PC-3 (cell line): ENCODE results near the gene RTTN. TPM values are rescaled to one million over a fixed set of nuclear protein-coding genes. Genes with fewer than 3 reads are reported as not detected.

ENCODE experiments used
- ATAC-seq: fragments of 200-7000 bp; cut with Tn5 transposase; 2 replicates; pipeline ENCODE4 v1.9.1; 2020; ENCODE audit warnings: mild to moderate bottlenecking, moderate library complexity
- BruUV-seq: library from RNA; stranded (reverse); fragments of 400-500 nt; replicated peaks from 2 replicates; lab custom pipeline; 2021; lab: Mats Ljungman, UMichigan
- CTCF ChIA-PET: fragments of 300-600 bp; sonication (Branson Sonifier 250); formaldehyde crosslinking; loops from one replicate; lab custom pipeline; 2022; ENCODE audit warnings: antibody characterized with exemption; lab: Charles Lee
- POLR2A ChIA-PET: fragments of 300-600 bp; sonication (Branson Sonifier 250); formaldehyde crosslinking; loops from one replicate; lab custom pipeline; 2022; ENCODE audit warnings: antibody characterized with exemption; ENCODE audit not compliant: unreplicated experiment; lab: Charles Lee
- DNase-seq: peaks from one replicate; pipeline ENCODE4 v3.0.0-alpha.2; 2015
- H2AFZ ChIP-seq: fragments of 300-600 bp; sonication (generic); 2 replicates; pipeline ENCODE4 v1.6.0; 2016; ENCODE audit warnings: antibody characterized with exemption, low read length
- H3F3A ChIP-seq: fragments of 300-600 bp; sonication (generic); one replicate; pipeline ENCODE4 v1.6.0; 2017; ENCODE audit warnings: antibody characterized with exemption, low read length, control low read depth, mild to moderate bottlenecking; ENCODE audit not compliant: unreplicated experiment
- H3K27ac ChIP-seq: fragments of 300-600 bp; sonication (generic); 2 replicates; pipeline ENCODE4 v1.5.1; 2016; ENCODE audit warnings: mild to moderate bottlenecking, low read length
- H3K27me3 ChIP-seq: fragments of 300-600 bp; sonication (generic); 2 replicates; pipeline ENCODE4 v1.6.1; 2016; ENCODE audit warnings: low read length, mixed read lengths
- H3K36me3 ChIP-seq: fragments of 300-600 bp; sonication (generic); 2 replicates; pipeline ENCODE4 v1.6.1; 2016; ENCODE audit warnings: low read depth, mixed run types, low read length, mixed read lengths
- H3K4me1 ChIP-seq: fragments of 300-600 bp; sonication (generic); 2 replicates; pipeline ENCODE4 v1.5.1; 2016; ENCODE audit warnings: low read length; ENCODE audit not compliant: insufficient read depth
- H3K4me2 ChIP-seq: fragments of 300-600 bp; sonication (generic); 2 replicates; pipeline ENCODE4 v1.6.0; 2016; ENCODE audit warnings: low read length
- H3K4me3 ChIP-seq: fragments of 300-600 bp; sonication (generic); 2 replicates; pipeline ENCODE4 v1.5.1; 2016; ENCODE audit warnings: mild to moderate bottlenecking, low read length, mixed read lengths
- H3K79me2 ChIP-seq: fragments of 300-600 bp; sonication (generic); 2 replicates; pipeline ENCODE4 v1.6.1; 2017; ENCODE audit warnings: low read length, mixed read lengths
- H3K9ac ChIP-seq: fragments of 300-600 bp; sonication (generic); 2 replicates; pipeline ENCODE4 v1.6.0; 2016; ENCODE audit warnings: mild to moderate bottlenecking, low read length
- H3K9me2 ChIP-seq: fragments of 300-600 bp; sonication (generic); replicated peaks from 2 replicates; pipeline ENCODE4 v1.6.1; 2016; ENCODE audit warnings: mixed run types, low read length, mixed read lengths
- H3K9me3 ChIP-seq: fragments of 300-600 bp; sonication (generic); 2 replicates; pipeline ENCODE4 v1.6.1; 2016; ENCODE audit warnings: low read length, mixed read lengths
- H4K20me1 ChIP-seq: fragments of 300-600 bp; sonication (generic); 2 replicates; pipeline ENCODE4 v1.6.1; 2016; ENCODE audit warnings: low read length, mixed read lengths
- CTCF ChIP-seq: fragments of 300-600 bp; sonication (generic); conservative IDR thresholded peaks from 2 replicates; pipeline ENCODE4 v1.5.1; 2017; ENCODE audit warnings: antibody characterized with exemption, low read depth, mild to moderate bottlenecking, low read length
- EZH2 ChIP-seq: fragments of 300-600 bp; sonication (generic); IDR thresholded peaks from one replicate; pipeline ENCODE4 v1.6.1; 2017; ENCODE audit warnings: antibody characterized with exemption, mild to moderate bottlenecking, low read length; ENCODE audit not compliant: unreplicated experiment
- EZH2phosphoT487 ChIP-seq: fragments of 300-600 bp; sonication (generic); IDR thresholded peaks from 2 replicates; pipeline ENCODE4 v1.6.1; 2018; ENCODE audit warnings: mild to moderate bottlenecking, antibody characterized with exemption, low read length, borderline replicate concordance
- intact Hi-C: fragments of 100-400 bp; cut with micrococcal nuclease; formaldehyde crosslinking; loops from 2 replicates; pipeline ENCODE4 v1.9.0; 2023
- total RNA-seq: library from RNA; depleted of rRNA; stranded (reverse); fragments of >200 nt; gene quantifications from 2 replicates; pipeline ENCODE4 v1.2.3, GENCODE V29; 2014

RTTN gene
- total RNA-seq, 1 experiment from 2014 or later: 24.7 TPM

- Histone ChIP-seq H3K9ac (no peak overlapping the region), H3K9me2 (no peaks in the 10 kb centered on the region), H3K4me1 (no peaks in the 10 kb centered on the region), H4K20me1 (no peaks in the 10 kb centered on the region), H3K79me2 (no peaks in the 10 kb centered on the region), H3K4me3 (no peak overlapping the region), H3F3A (no peaks in the 10 kb centered on the region), H2AFZ (no peak overlapping the region), H3K4me2 (no peak overlapping the region), H3K27me3 (no peaks in the 10 kb centered on the region), H3K27ac (no peak overlapping the region), H3K9me3 (no peaks in the 10 kb centered on the region), H3K36me3 (peaks cover 2% of the 10 kb centered on the region; the same call in 1 of the 2 replicates)
- POLR2A ChIA-PET: no interaction called here
- ATAC-seq: no peak
- no peak for DNase-seq
- intact Hi-C loops: no loop called here
- BruUV-seq: no TSS peak
- CTCF ChIA-PET: no interaction called here
- TF ChIP-seq CTCF (no peak), EZH2 (no peak), EZH2phosphoT487 (no peak)
Measured at GRCh38 chr18:69996417-69996816, 209.1 kb downstream of the RTTN start.

DNA sequence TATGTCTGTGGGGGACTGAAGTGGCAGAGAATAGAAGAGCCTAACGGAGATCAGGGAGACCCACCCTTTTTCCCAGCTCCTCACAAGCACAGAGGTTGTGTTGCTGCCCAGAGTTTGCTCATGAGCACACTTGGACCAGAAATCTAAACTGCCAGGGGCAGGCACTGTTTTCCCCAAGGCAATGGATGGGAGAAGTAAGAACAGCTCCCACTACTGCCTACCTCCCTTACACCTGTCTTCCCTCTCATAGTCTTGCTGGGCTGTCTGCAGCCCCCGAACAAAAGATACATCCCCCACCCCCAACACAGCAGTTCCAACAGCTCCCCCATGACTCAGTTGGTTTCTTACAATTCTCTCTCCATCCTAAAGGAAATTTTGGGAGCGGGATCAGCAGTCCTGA lies 209.7 kb downstream of the RTTN start:
- no peak for TF ChIP-seq EZH2
- TF ChIP-seq EZH2phosphoT487: no peak
- TF ChIP-seq CTCF: no peak
- H3K9me3 ChIP-seq: no peaks in the 10 kb centered on the region

GRCh38 chr18:69992776-69993175 lies 212.7 kb downstream of the RTTN start:
- H3K36me3 ChIP-seq: peaks cover 6% of the 10 kb centered on the region; the same call in 1 of the 2 replicates
- H3K9ac ChIP-seq: no peak overlapping the region
- H3K9me2 ChIP-seq: no peaks in the 10 kb centered on the region
- no peak overlapping the region for H3K27ac ChIP-seq
- ChIA-PET POLR2A (no interaction called here), CTCF (no interaction called here)
- no peaks in the 10 kb centered on the region for H4K20me1 ChIP-seq
- no peak overlapping the region for H3K4me2 ChIP-seq
- no peak overlapping the region for H2AFZ ChIP-seq
- DNase-seq (peak; percentile 51), ATAC-seq (no peak)
- no peaks in the 10 kb centered on the region for H3K27me3 ChIP-seq
- no peak overlapping the region for H3K4me3 ChIP-seq
- TF ChIP-seq CTCF (no peak), EZH2 (no peak), EZH2phosphoT487 (no peak)
- H3F3A ChIP-seq: no peaks in the 10 kb centered on the region
- 0 out of 2 replicates have a peak, but pooled peaks cover under 1% of the 10 kb centered on the region for H3K9me3 ChIP-seq
- no peaks in the 10 kb centered on the region for H3K79me2 ChIP-seq
- intact Hi-C loops: no loop called here
- BruUV-seq: no TSS peak
- no peaks in the 10 kb centered on the region for H3K4me1 ChIP-seq

More for the DNA sequence above, 209.7 kb downstream of the RTTN start:
- 0 out of 2 replicates have a peak, but pooled peaks cover 2% of the 10 kb centered on the region for H3K36me3 ChIP-seq
- H2AFZ ChIP-seq: no peak overlapping the region
- no peak for ATAC-seq
- no peak overlapping the region for H3K4me2 ChIP-seq
- ChIA-PET CTCF (no interaction called here), POLR2A (no interaction called here)
- H3K9ac ChIP-seq: no peak overlapping the region
- no peaks in the 10 kb centered on the region for H3F3A ChIP-seq
- no peaks in the 10 kb centered on the region for H4K20me1 ChIP-seq
- intact Hi-C loops: no loop called here
- H3K9me2 ChIP-seq: no peaks in the 10 kb centered on the region
- no peaks in the 10 kb centered on the region for H3K27me3 ChIP-seq
- H3K27ac ChIP-seq: no peak overlapping the region
- BruUV-seq: no TSS peak
- no peak for DNase-seq
- H3K4me1 ChIP-seq: no peaks in the 10 kb centered on the region
- H3K4me3 ChIP-seq: no peak overlapping the region
- no peaks in the 10 kb centered on the region for H3K79me2 ChIP-seq
